Panc1 (cell line): ENCODE measurements around the gene TSTD2.

ENCODE experiments used
- POLR2AphosphoS5 ChIP-seq: IDR thresholded peaks from 2 replicates; pipeline ENCODE4 v1.6.1; 2012; ENCODE audit warnings: mild to moderate bottlenecking, low read depth, low read length, moderate library complexity
- SIN3A ChIP-seq: IDR thresholded peaks from 2 replicates; pipeline ENCODE4 v1.6.1; 2012; ENCODE audit warnings: low read depth, mild to moderate bottlenecking, low read length, moderate library complexity, borderline replicate concordance; ENCODE audit not compliant: insufficient read depth
- TCF7L2 ChIP-seq: IDR thresholded peaks from 2 replicates; pipeline ENCODE4 v1.6.1; 2011; ENCODE audit warnings: mild to moderate bottlenecking, low read depth, low read length, inconsistent platforms
- TF ChIP-seq, protein P1 (sequence below): fragments of 450-650 bp; IDR thresholded peaks from 2 replicates; pipeline ENCODE4 v1.5.1; 2017; ENCODE audit warnings: mild to moderate bottlenecking
- TF ChIP-seq, protein P2 (sequence below), 2 experiments: IDR thresholded peaks; 2 replicates each; pipeline ENCODE4 v1.6.1; 2011 to 2012; ENCODE audit warnings: low read depth in 2 of 2, control low read depth in 1 of 2, low read length in 1 of 2, mild to moderate bottlenecking in 1 of 2, moderate library complexity in 1 of 2; ENCODE audit not compliant: insufficient read depth in 1 of 2

DNA sequence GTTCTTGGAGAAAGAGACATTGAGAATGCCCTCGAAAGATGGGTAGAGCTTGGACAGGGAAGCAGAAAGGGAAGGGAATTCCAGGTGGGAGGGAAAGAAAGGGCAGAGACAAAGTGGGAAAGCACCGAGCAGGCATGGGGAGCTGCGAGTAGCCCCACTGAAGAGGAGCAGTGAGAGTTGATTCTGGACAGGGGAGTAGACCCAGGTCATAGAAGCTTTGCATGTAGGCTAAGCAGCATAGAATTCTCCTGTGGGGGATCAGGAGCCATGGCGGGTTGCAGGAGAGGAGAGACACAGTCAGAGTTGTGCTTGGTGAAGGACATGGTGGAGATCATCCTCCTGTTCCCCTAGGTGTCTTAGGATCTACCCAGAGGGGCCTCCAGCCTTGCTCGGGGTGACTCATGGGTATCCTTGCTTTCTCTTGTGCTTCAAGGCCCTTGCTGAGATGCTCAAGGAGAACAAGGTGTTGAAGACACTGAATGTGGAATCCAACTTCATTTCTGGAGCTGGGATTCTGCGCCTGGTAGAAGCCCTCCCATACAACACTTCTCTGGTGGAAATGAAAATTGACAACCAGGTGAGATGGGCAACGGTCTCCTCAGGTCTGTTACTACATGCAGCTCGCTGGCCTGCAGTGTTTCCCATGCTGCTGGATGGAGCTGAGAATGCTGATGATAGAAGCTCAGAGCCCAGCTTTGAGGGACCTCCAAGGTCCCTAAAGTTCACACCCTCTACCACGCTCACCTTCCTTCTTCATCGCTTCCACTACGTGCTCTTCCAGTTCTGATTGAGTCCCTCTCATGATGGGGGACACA is 64.5 kb downstream of the TSTD2 start:
- TF ChIP-seq POLR2AphosphoS5, result no peak
- TF ChIP-seq, protein P1, sequence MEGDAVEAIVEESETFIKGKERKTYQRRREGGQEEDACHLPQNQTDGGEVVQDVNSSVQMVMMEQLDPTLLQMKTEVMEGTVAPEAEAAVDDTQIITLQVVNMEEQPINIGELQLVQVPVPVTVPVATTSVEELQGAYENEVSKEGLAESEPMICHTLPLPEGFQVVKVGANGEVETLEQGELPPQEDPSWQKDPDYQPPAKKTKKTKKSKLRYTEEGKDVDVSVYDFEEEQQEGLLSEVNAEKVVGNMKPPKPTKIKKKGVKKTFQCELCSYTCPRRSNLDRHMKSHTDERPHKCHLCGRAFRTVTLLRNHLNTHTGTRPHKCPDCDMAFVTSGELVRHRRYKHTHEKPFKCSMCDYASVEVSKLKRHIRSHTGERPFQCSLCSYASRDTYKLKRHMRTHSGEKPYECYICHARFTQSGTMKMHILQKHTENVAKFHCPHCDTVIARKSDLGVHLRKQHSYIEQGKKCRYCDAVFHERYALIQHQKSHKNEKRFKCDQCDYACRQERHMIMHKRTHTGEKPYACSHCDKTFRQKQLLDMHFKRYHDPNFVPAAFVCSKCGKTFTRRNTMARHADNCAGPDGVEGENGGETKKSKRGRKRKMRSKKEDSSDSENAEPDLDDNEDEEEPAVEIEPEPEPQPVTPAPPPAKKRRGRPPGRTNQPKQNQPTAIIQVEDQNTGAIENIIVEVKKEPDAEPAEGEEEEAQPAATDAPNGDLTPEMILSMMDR, result no peak
- TF ChIP-seq, protein P2, sequence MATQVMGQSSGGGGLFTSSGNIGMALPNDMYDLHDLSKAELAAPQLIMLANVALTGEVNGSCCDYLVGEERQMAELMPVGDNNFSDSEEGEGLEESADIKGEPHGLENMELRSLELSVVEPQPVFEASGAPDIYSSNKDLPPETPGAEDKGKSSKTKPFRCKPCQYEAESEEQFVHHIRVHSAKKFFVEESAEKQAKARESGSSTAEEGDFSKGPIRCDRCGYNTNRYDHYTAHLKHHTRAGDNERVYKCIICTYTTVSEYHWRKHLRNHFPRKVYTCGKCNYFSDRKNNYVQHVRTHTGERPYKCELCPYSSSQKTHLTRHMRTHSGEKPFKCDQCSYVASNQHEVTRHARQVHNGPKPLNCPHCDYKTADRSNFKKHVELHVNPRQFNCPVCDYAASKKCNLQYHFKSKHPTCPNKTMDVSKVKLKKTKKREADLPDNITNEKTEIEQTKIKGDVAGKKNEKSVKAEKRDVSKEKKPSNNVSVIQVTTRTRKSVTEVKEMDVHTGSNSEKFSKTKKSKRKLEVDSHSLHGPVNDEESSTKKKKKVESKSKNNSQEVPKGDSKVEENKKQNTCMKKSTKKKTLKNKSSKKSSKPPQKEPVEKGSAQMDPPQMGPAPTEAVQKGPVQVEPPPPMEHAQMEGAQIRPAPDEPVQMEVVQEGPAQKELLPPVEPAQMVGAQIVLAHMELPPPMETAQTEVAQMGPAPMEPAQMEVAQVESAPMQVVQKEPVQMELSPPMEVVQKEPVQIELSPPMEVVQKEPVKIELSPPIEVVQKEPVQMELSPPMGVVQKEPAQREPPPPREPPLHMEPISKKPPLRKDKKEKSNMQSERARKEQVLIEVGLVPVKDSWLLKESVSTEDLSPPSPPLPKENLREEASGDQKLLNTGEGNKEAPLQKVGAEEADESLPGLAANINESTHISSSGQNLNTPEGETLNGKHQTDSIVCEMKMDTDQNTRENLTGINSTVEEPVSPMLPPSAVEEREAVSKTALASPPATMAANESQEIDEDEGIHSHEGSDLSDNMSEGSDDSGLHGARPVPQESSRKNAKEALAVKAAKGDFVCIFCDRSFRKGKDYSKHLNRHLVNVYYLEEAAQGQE (IDR thresholded peaks at IDR 0.05; ENCODE audit: insufficient read depth in 1 of 2, low read depth in 2 of 2, low read length in 1 of 2), result no peak
- no peak for TF ChIP-seq SIN3A
- TF ChIP-seq TCF7L2, result no peak
